ENCODE results near the gene FAIM2. TPM values are rescaled to one million over a fixed set of nuclear protein-coding genes. Genes with fewer than 3 reads are reported as not detected.
"Not testable (repeated sequence)": the region's sequence is repeated elsewhere in the genome, so short reads cannot be mapped to it uniquely, and the experiment has no call there.

FAIM2 gene
- polyA plus RNA-seq, 3 donors from 2014 or later, result 0.77 to 1.8 TPM; not detected in 1

- no peak for DNase-seq
- Mint-ChIP-seq H3K9me3 (peaks cover 0 to 3% (median 0%) of the 10 kb centered on the region in 6 donors), H3K4me1 (no peaks in the 10 kb centered on the region), H3K27me3 (ENCODE audit: low read depth in 3 of 3) (peaks cover 3 to 4% (median 3%) of the 10 kb centered on the region in 3 donors), H3K4me3 (no peak overlapping the region), H3K36me3 (no peaks in the 10 kb centered on the region), H3K27ac (peak overlapping the region in 1 of 6 donors; percentile 72)
Measured at GRCh38 chr12:49880756-49881414, 22.8 kb downstream of the FAIM2 start.

GRCh38 chr12:49879065-49879464 is 24.6 kb downstream of the FAIM2 start:
- not testable (repeated sequence) for H3K27me3 Mint-ChIP-seq (ENCODE audit: low read depth in 3 of 3); H3K36me3 Mint-ChIP-seq; H3K9me3 Mint-ChIP-seq; H3K4me1 Mint-ChIP-seq; H3K4me3 Mint-ChIP-seq; DNase-seq
- peak overlapping the region in 1 of 6 donors; percentile 59 for H3K27ac Mint-ChIP-seq

DNA sequence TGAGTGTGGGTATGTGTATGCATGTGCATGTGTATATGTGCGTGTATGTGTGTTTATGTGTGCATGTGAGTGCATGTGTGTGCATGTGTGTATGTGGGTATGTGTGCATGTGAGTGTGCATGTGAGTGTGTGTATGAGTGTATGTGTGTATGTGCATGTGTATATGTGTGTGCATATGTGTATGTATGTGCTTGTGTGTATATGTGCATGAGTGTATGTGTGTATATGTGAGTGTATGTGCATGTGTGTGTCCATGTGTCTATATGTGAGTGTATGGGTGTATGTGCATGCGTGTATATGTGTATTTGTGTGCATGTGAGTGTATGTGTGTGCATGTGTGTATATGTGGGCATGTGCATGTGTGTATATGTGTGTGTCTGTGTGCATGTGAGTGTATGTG is 25.7 kb downstream of the FAIM2 start:
- Mint-ChIP-seq H3K9me3 (peaks cover 0 to 3% (median 0%) of the 10 kb centered on the region in 6 donors), H3K27me3 (ENCODE audit: low read depth in 3 of 3) (no peaks in the 10 kb centered on the region), H3K4me3 (no peak overlapping the region), H3K36me3 (no peaks in the 10 kb centered on the region), H3K27ac (peak overlapping the region in 2 of 6 donors; percentile 30 to 43), H3K4me1 (no peaks in the 10 kb centered on the region)
- DNase-seq, result no peak

GRCh38 chr12:49877066-49877465 is 26.6 kb downstream of the FAIM2 start:
- Mint-ChIP-seq H3K36me3 (no peaks in the 10 kb centered on the region), H3K4me3 (no peak overlapping the region), H3K4me1 (no peaks in the 10 kb centered on the region), H3K9me3 (peaks cover 0 to 3% (median 0%) of the 10 kb centered on the region in 6 donors), H3K27ac (no peak overlapping the region), H3K27me3 (ENCODE audit: low read depth in 3 of 3) (no peaks in the 10 kb centered on the region)
- DNase-seq, result no peak

DNA sequence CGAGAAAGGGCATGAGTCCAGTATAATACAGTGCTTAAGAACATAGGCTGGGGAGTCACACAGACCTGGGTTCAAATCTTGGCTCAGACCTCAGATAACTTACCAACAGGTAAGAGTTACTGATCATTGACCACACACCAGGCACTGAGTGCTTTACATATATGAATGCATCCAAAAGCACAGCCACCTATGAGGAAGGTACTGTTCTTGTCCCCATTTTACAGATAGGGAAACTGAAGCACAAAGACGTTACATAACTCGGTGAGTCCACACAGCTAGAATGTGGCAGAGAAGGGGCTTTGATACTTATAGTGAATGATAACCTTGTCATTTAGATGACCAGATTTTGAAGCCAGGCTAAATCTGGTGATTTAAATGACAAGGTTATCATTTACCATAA is 27.6 kb downstream of the FAIM2 start:
- Mint-ChIP-seq H3K4me1 (no peaks in the 10 kb centered on the region), H3K27me3 (ENCODE audit: low read depth in 3 of 3) (no peaks in the 10 kb centered on the region), H3K36me3 (no peaks in the 10 kb centered on the region), H3K27ac (no peak overlapping the region), H3K4me3 (no peak overlapping the region), H3K9me3 (peaks cover 0 to 3% (median 0%) of the 10 kb centered on the region in 6 donors)
- DNase-seq, result no peak

- no peak for DNase-seq
- Mint-ChIP-seq H3K27me3 (ENCODE audit: low read depth in 3 of 3) (no peaks in the 10 kb centered on the region), H3K36me3 (no peaks in the 10 kb centered on the region), H3K4me3 (no peak overlapping the region), H3K9me3 (peaks cover 0 to 3% (median 0%) of the 10 kb centered on the region in 6 donors), H3K4me1 (no peaks in the 10 kb centered on the region), H3K27ac (no peak overlapping the region)
Measured at GRCh38 chr12:49875115-49875720, 28.5 kb downstream of the FAIM2 start.

GRCh38 chr12:49874142-49874897 is 29.4 kb downstream of the FAIM2 start:
- no peaks in the 10 kb centered on the region for H3K27me3 Mint-ChIP-seq (ENCODE audit: low read depth in 3 of 3)
- no peak for DNase-seq
- no peaks in the 10 kb centered on the region for H3K36me3 Mint-ChIP-seq
- H3K4me3 Mint-ChIP-seq, result no peak overlapping the region
- H3K9me3 Mint-ChIP-seq, result peaks cover 0 to 3% (median 0%) of the 10 kb centered on the region in 6 donors
- no peak overlapping the region for H3K27ac Mint-ChIP-seq
- no peaks in the 10 kb centered on the region for H3K4me1 Mint-ChIP-seq

DNA sequence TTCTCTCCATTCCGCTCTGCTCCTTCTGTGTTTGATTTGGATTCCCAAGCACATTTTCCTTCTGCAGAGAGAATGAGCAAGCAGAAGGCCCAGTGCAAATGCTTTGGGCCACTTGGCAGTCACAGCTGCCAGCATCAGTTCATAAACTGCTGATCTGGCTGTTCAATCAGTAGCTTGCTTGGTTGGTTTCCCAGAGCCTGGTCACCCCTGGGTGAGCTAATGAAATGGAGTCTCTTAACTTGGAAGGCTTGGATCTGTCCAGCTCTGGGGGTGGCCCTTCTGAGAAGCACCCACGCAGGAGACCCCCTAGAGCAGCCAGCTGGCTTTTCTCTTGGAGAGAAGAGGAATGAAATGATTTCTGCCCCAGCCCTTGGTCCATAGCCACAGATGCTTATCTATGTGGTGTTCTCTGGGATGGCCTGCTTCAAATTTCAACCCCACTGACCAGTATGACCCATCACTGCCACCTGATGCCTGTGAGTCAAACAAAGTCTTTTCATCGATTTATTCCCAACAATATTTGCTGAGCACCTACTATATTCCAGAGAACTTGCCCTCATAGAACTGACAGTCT is 30.3 kb downstream of the FAIM2 start:
- Mint-ChIP-seq H3K9me3 (peaks cover 0 to 3% (median 0%) of the 10 kb centered on the region in 6 donors), H3K4me3 (no peak overlapping the region)
- DNase-seq, result no peak

GRCh38 chr12:49872781-49873181 is 30.9 kb downstream of the FAIM2 start:
- Mint-ChIP-seq H3K27ac (no peak overlapping the region), H3K4me3 (no peak overlapping the region)

More for the DNA sequence above, 30.3 kb downstream of the FAIM2 start:
- peaks cover 0 to 2% (median 0%) of the 10 kb centered on the region in 3 donors for H3K27me3 Mint-ChIP-seq (ENCODE audit: low read depth in 3 of 3)
- H3K27ac Mint-ChIP-seq, result no peak overlapping the region
- H3K4me1 Mint-ChIP-seq, result no peaks in the 10 kb centered on the region
- H3K36me3 Mint-ChIP-seq, result no peaks in the 10 kb centered on the region

GRCh38 chr12:49872381-49872780 is 31.3 kb downstream of the FAIM2 start:
- H3K4me1 Mint-ChIP-seq, result no peaks in the 10 kb centered on the region
- DNase-seq, result no peak
- no peaks in the 10 kb centered on the region for H3K36me3 Mint-ChIP-seq
- H3K9me3 Mint-ChIP-seq, result no peaks in the 10 kb centered on the region
- H3K4me3 Mint-ChIP-seq, result no peak overlapping the region
- peaks cover 0 to 2% (median 0%) of the 10 kb centered on the region in 3 donors for H3K27me3 Mint-ChIP-seq (ENCODE audit: low read depth in 3 of 3)
- no peak overlapping the region for H3K27ac Mint-ChIP-seq

More at GRCh38 chr12:49872781-49873181, 30.9 kb downstream of the FAIM2 start:
- no peak for DNase-seq
- Mint-ChIP-seq H3K4me1 (no peaks in the 10 kb centered on the region), H3K27me3 (ENCODE audit: low read depth in 3 of 3) (peaks cover 0 to 2% (median 0%) of the 10 kb centered on the region in 3 donors), H3K9me3 (peaks cover 0 to under 1% (median 0%) of the 10 kb centered on the region in 6 donors), H3K36me3 (no peaks in the 10 kb centered on the region)

DNA sequence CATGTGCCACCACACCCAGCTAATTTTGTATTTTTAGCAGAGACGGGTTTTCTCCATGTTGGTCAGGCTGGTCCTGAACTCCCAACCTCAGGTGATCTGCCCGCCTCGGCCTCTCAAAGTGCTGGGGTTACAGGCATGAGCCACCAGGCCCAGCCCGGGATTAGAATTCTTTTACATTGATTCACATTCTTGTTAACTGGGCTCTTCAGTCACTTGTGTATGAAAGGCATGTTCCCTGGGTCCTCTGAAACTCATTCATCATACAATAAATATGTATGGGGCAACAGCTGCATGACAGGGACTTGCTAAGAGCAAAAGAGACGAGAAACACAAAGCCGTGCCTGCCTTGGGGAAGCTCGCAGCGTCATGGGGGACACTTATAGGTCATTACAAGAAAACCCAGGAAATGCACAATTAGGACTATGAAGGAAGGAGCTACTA is 31.9 kb downstream of the FAIM2 start:
- not testable (repeated sequence) for DNase-seq; H3K4me1 Mint-ChIP-seq; H3K27ac Mint-ChIP-seq; H3K4me3 Mint-ChIP-seq; H3K36me3 Mint-ChIP-seq; H3K27me3 Mint-ChIP-seq (ENCODE audit: low read depth in 3 of 3); H3K9me3 Mint-ChIP-seq

GRCh38 chr12:49871263-49871561 is 32.5 kb downstream of the FAIM2 start:
- Mint-ChIP-seq H3K36me3 (no peaks in the 10 kb centered on the region), H3K27me3 (ENCODE audit: low read depth in 3 of 3) (peaks cover 0 to 3% (median 2%) of the 10 kb centered on the region in 3 donors), H3K9me3 (no peaks in the 10 kb centered on the region), H3K27ac (no peak overlapping the region), H3K4me1 (peaks cover 0 to 2% of the 10 kb centered on the region in 2 donors), H3K4me3 (no peak overlapping the region)
- DNase-seq, result no peak

DNA sequence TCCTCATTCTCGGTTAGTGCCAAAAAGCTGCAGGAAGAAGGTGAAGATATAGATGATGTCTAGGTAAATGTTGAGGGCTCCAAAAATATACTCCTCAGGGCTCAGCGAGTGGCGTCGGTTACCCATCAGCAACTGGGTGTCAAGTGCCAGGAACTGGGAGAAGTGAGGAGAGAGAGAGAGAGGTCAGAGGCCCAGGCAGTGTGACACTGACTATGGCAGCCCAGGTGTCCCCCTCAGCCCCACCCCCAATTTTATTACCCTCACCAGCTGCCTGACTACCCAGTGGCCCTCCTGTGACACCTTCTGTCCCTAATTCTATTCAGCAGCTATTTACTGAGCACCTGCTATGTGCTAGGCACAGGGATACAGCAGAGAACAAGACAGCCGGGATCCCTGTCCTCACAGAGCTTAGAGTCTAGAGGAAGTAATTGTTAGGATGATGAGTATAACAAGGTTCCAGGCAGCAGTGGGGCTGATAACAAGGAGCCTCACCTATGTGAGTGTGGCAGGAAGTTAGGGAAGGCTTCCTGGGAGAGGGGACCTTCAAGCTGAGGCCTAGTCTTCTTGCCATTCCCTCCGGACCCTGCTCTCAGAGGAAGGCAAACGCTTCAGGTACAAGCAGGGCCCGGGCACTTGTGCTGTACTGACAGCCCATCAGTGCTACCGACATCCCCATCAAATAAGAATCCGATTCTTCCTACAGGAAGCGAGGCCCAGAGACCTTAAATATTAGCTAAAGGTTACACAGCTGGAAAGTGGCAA is 33.0 kb downstream of the FAIM2 start:
- H3K4me1 Mint-ChIP-seq, result peaks cover 0 to 2% of the 10 kb centered on the region in 2 donors
- H3K9me3 Mint-ChIP-seq, result no peaks in the 10 kb centered on the region
- no peak for DNase-seq
- no peak overlapping the region for H3K4me3 Mint-ChIP-seq
- H3K27ac Mint-ChIP-seq, result no peak overlapping the region
- no peaks in the 10 kb centered on the region for H3K36me3 Mint-ChIP-seq
- H3K27me3 Mint-ChIP-seq (ENCODE audit: low read depth in 3 of 3), result peaks cover 0 to 4% (median 3%) of the 10 kb centered on the region in 3 donors
